ENCODE data around the gene ARFGAP3. TPM values are rescaled to one million over a fixed set of nuclear protein-coding genes. Genes with fewer than 3 reads are reported as not detected.

Gene ARFGAP3
- total and polyA plus RNA-seq, 2 experiments from 2014 or later: 14.8 to 19.1 TPM

- Histone ChIP-seq H3K27ac (ENCODE audit: low read depth) (no peak overlapping the region), H3K4me3 (no peak overlapping the region), H3K79me2 (replicated peaks; ENCODE audit: insufficient read depth) (no peaks in the 10 kb centered on the region), H3F3A (replicated peaks; ENCODE audit: low read depth) (no peaks in the 10 kb centered on the region), H3K36me3 (ENCODE audit: insufficient read depth) (no peaks in the 10 kb centered on the region), H3K27me3 (ENCODE audit: insufficient read depth) (no peaks in the 10 kb centered on the region), H2AFZ (no peak overlapping the region), H3K4me2 (no peak overlapping the region), H3K9me2 (ENCODE audit: insufficient read depth) (no peaks in the 10 kb centered on the region), H4K20me1 (replicated peaks; ENCODE audit: insufficient read depth) (no peaks in the 10 kb centered on the region; the same call in 1 of the 2 replicates), H3K4me1 (ENCODE audit: insufficient read depth) (no peaks in the 10 kb centered on the region)
- Mint-ChIP-seq H3K27me3 (ENCODE audit: insufficient read depth, low read depth, poor library complexity) (no peaks in the 10 kb centered on the region), H3K27ac (no peak overlapping the region), H3K4me3 (no peak overlapping the region), H3K9me3 (no peaks in the 10 kb centered on the region), H3K4me1 (peaks cover 5% of the 10 kb centered on the region), H3K36me3 (ENCODE audit: low read depth) (peaks cover 42% of the 10 kb centered on the region)
- DNase-seq (ENCODE audit: low spot score) (no peak), ATAC-seq (no peak)
- no peak for TF ChIP-seq EZH2phosphoT487 (IDR thresholded peaks at IDR 0.05; ENCODE audit: unreplicated experiment)
- TF ChIP-seq STAT1 (IDR thresholded peaks at IDR 0.05; ENCODE audit: unreplicated experiment): no peak
- TF ChIP-seq NANOG (IDR thresholded peaks at IDR 0.05; ENCODE audit: borderline replicate concordance): no peak
- no peak for TF ChIP-seq CREB1 (CRISPR knock-in tag; IDR thresholded peaks at IDR 0.05; ENCODE audit: low read depth)
- no peak for TF ChIP-seq REST (IDR thresholded peaks at IDR 0.05; ENCODE audit: unreplicated experiment)
- TF ChIP-seq ETS1 (IDR thresholded peaks at IDR 0.05): no peak
- no peak for TF ChIP-seq EZH2 (IDR thresholded peaks at IDR 0.05; ENCODE audit: low read depth, unreplicated experiment)
- TF ChIP-seq ZNF114 (CRISPR knock-in tag; IDR thresholded peaks at IDR 0.05): no peak
- TF ChIP-seq POLR2AphosphoS5 (IDR thresholded peaks at IDR 0.05; ENCODE audit: low read depth): no peak
- no peak for TF ChIP-seq ZNF331 (CRISPR knock-in tag; IDR thresholded peaks at IDR 0.05; ENCODE audit: low read depth)
- no peak for TF ChIP-seq CTCF (conservative IDR thresholded peaks at IDR 0.05; ENCODE audit: low read depth in 2 of 2)
- no peak for TF ChIP-seq JUNB (IDR thresholded peaks at IDR 0.05; ENCODE audit: unreplicated experiment)
- no peak for TF ChIP-seq ZNF462 (CRISPR knock-in tag; IDR thresholded peaks at IDR 0.05)
These were observed 21.7 kb upstream of the ARFGAP3 start for GRCh38 chr22:42878561-42879305.

Data from GM23338 (cell line).